Dedifferentiated amniotic fluid mesenchymal stem cell (primary cell): ENCODE data around the gene FGF2.
"Not testable (repeated sequence)": the region's sequence is repeated elsewhere in the genome, so short reads cannot be mapped to it uniquely, and the experiment has no call there.

ENCODE experiments used
- DNase-seq: peaks from one replicate; pipeline ENCODE4 v3.0.0-alpha.2; 2016; ENCODE audit errors: extremely low spot score

FGF2 gene

GRCh38 chr4:122845760-122846159 lies 19.1 kb downstream of the FGF2 start:
- DNase-seq = no peak

- DNase-seq = no peak
These were observed 21.3 kb downstream of the FGF2 start for GRCh38 chr4:122847931-122848330.

GRCh38 chr4:122849789-122850188 lies 23.2 kb downstream of the FGF2 start:
- not testable (repeated sequence) for DNase-seq

- no peak for DNase-seq
These were observed 24.9 kb downstream of the FGF2 start for GRCh38 chr4:122851568-122851967.

GRCh38 chr4:122854447-122855352 lies 28.1 kb downstream of the FGF2 start:
- DNase-seq = no peak

- no peak for DNase-seq
These were observed 28.8 kb downstream of the FGF2 start for GRCh38 chr4:122855353-122855890.

- DNase-seq = no peak
These were observed 30.5 kb downstream of the FGF2 start for GRCh38 chr4:122857160-122857559.

GRCh38 chr4:122858705-122859104 lies 32.1 kb downstream of the FGF2 start:
- no peak for DNase-seq

GRCh38 chr4:122861172-122861943 lies 34.7 kb downstream of the FGF2 start:
- no peak for DNase-seq

- DNase-seq = no peak
These were observed 37.0 kb downstream of the FGF2 start for GRCh38 chr4:122863639-122864038.

GRCh38 chr4:122865425-122865824 lies 38.8 kb downstream of the FGF2 start:
- no peak for DNase-seq

GRCh38 chr4:122868235-122868634 lies 41.6 kb downstream of the FGF2 start:
- DNase-seq = not testable (repeated sequence)

- no peak for DNase-seq
These were observed 46.5 kb downstream of the FGF2 start for GRCh38 chr4:122873146-122873545.

GRCh38 chr4:122873821-122874593 lies 47.4 kb downstream of the FGF2 start:
- peak; percentile 92 for DNase-seq

GRCh38 chr4:122875949-122876348 lies 49.3 kb downstream of the FGF2 start:
- no peak for DNase-seq

GRCh38 chr4:122876456-122876855 lies 49.8 kb downstream of the FGF2 start:
- no peak for DNase-seq

- peak; percentile 14 for DNase-seq
These were observed 52.4 kb downstream of the FGF2 start for GRCh38 chr4:122879001-122879400.

GRCh38 chr4:122882857-122883735 lies 56.5 kb downstream of the FGF2 start:
- no peak for DNase-seq

GRCh38 chr4:122884499-122884898 lies 57.9 kb downstream of the FGF2 start:
- no peak for DNase-seq

GRCh38 chr4:122889726-122890125 lies 63.1 kb downstream of the FGF2 start:
- DNase-seq = no peak
